Activated CD8-positive, alpha-beta memory T cell treated with anti-CD3 and anti-CD28 coated beads for 4 hours (primary cell): ENCODE data around the gene LAMTOR2.

ENCODE experiments used
- DNase-seq, 2 donors: peaks; one replicate each; pipeline ENCODE4 v3.0.0-alpha.2; 2020; ENCODE audit warnings: low read depth in 2 of 2

Gene LAMTOR2

GRCh38 chr1:156098784-156099183 lies 44.2 kb downstream of the LAMTOR2 start:
- no peak for DNase-seq

- no peak for DNase-seq
Measured at GRCh38 chr1:156099282-156099681, 44.7 kb downstream of the LAMTOR2 start.

- DNase-seq, result no peak
Measured at GRCh38 chr1:156100205-156100995, 45.8 kb downstream of the LAMTOR2 start.

- DNase-seq, result no peak
Measured at GRCh38 chr1:156101880-156102279, 47.3 kb downstream of the LAMTOR2 start.

- no peak for DNase-seq
Measured at GRCh38 chr1:156102633-156103511, 48.3 kb downstream of the LAMTOR2 start.

- DNase-seq, result no peak
Measured at GRCh38 chr1:156103521-156103947, 49.0 kb downstream of the LAMTOR2 start.

- DNase-seq, result no peak
Measured at GRCh38 chr1:156104065-156104810, 49.7 kb downstream of the LAMTOR2 start.

- DNase-seq, result no peak
Measured at GRCh38 chr1:156104861-156105832, 50.6 kb downstream of the LAMTOR2 start.

- DNase-seq, result no peak
Measured at GRCh38 chr1:156106624-156107488, 52.3 kb downstream of the LAMTOR2 start.

GRCh38 chr1:156108057-156108456 lies 53.5 kb downstream of the LAMTOR2 start:
- no peak for DNase-seq
